Measurements from ENCODE around the gene FNBP1L. TPM values are rescaled to one million over a fixed set of nuclear protein-coding genes. Genes with fewer than 3 reads are reported as not detected.

The FNBP1L gene
- total and polyA plus RNA-seq, 2 of the 8 experiments (the other 6 are each of a cell fraction or from before 2014, with no cell fraction given) = 48.9 to 95.9 TPM

DNA sequence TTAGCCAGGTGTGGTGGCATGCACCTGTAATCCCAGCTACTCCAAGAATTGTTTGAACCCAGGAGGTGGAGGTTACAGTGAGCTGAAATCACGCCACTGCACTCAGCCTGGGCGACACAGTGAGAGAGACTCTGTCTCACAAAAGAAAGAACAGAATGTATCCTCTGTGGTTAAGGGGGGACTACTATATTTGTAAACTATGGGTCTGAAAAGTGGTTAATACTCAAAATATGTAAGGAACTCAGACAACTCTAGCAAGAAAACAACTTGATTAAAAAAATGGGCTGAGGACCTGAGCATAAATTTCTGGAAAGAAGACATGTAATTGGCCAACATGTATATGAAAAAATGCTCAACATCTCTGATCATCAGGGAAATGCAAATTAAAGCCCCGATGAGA lies 11.2 kb downstream of the FNBP1L start:
- 95% methylated on average over 3 of the region's 3 CpGs; no CpG with 5 or more reads in 1 of the 2 experiments for WGBS, 2 experiments (ENCODE audit: extremely low coverage in 1 of 2, insufficient coverage in 1 of 2, insufficient read length in 1 of 2, insufficient replicate concordance in 2 of 2, low coverage in 1 of 2, low lambda C conversion rate in 2 of 2, missing lambda C conversion rate in 1 of 2)
- H3K79me2 ChIP-seq (ENCODE audit: control insufficient read depth in 1 of 2, insufficient read depth in 2 of 2, low read length in 2 of 2) = peaks cover 59 to 99% of the 10 kb centered on the region in 2 experiments
- no peak overlapping the region for H3K4me3 ChIP-seq (ENCODE audit: extremely low read depth in 1 of 4, insufficient read depth in 2 of 4, low read depth in 3 of 4, low read length in 4 of 4)
- no peak overlapping the region for H4K91ac ChIP-seq (replicated peaks; ENCODE audit: insufficient read length, low read length)
- FAIRE-seq = no peak
- no peak overlapping the region for H3K4me2 ChIP-seq (ENCODE audit: insufficient read depth in 1 of 2, low read depth in 2 of 2, low read length in 2 of 2)
- peaks cover 0 to 8% (median 0%) of the 10 kb centered on the region in 4 experiments; a peak in 2 of 8 replicates for H3K36me3 ChIP-seq (ENCODE audit: control insufficient read depth in 2 of 4, insufficient read depth in 4 of 4, low read length in 3 of 4)
- TF ChIP-seq ASH2L (IDR thresholded peaks at IDR 0.05; ENCODE audit: low read length) = no peak
- peaks cover 0 to 11% (median 0%) of the 10 kb centered on the region in 4 experiments; a peak in 1 of 7 replicates for H3K4me1 ChIP-seq (replicated peaks in 1 of 4; ENCODE audit: control insufficient read depth in 3 of 4, insufficient read depth in 4 of 4, low read length in 3 of 4)
- no peak overlapping the region for H2BK15ac ChIP-seq (ENCODE audit: low read length)
- H2AK5ac ChIP-seq (ENCODE audit: low read depth, low read length) = no peak overlapping the region
- H2BK12ac ChIP-seq (ENCODE audit: low read depth, low read length) = no peak overlapping the region
- no peak overlapping the region for H2AFZ ChIP-seq (ENCODE audit: low read length)
- DNase-seq (ENCODE audit: low read depth in 1 of 2, low spot score in 2 of 2) = no peak
- H4K5ac ChIP-seq (ENCODE audit: insufficient read length, low read depth, low read length) = no peak overlapping the region
- no peak overlapping the region for H3K9ac ChIP-seq (replicated peaks in 1 of 4; ENCODE audit: extremely low read depth in 1 of 4, low read depth in 3 of 4, low read length in 3 of 4)
- H3K56ac ChIP-seq (replicated peaks; ENCODE audit: insufficient read length, low read depth, low read length) = no peak overlapping the region
- no peak overlapping the region for H2BK5ac ChIP-seq (ENCODE audit: low read depth, low read length)
- no peak overlapping the region for H2BK20ac ChIP-seq (ENCODE audit: low read length)
- no peaks in the 10 kb centered on the region for H3K23me2 ChIP-seq (ENCODE audit: low read depth, low read length)
- no peak overlapping the region for H3K4ac ChIP-seq (replicated peaks; ENCODE audit: insufficient read length, low read depth, low read length)
- no peaks in the 10 kb centered on the region for H3K9me3 ChIP-seq (ENCODE audit: insufficient read depth in 2 of 2, low read depth in 1 of 2, low read length in 1 of 2)
- no peak overlapping the region for H3K27ac ChIP-seq (ENCODE audit: low read depth, low read length)
- H3K23ac ChIP-seq (ENCODE audit: insufficient read length) = no peak overlapping the region
- peaks cover 0 to 1% (median 0%) of the 10 kb centered on the region in 4 experiments; a peak in 1 of 7 replicates for H3K27me3 ChIP-seq (replicated peaks in 1 of 4; ENCODE audit: control insufficient read depth in 3 of 4, extremely low read depth in 1 of 4, insufficient read depth in 3 of 4, low read length in 3 of 4)
- no peak overlapping the region for H4K8ac ChIP-seq (ENCODE audit: extremely low read depth, insufficient read depth, low read length)
- no peak overlapping the region for H2BK120ac ChIP-seq (replicated peaks; ENCODE audit: low read depth, low read length)
- no peak overlapping the region for H3K14ac ChIP-seq (ENCODE audit: insufficient read length)
- H4K20me1 ChIP-seq (replicated peaks in 1 of 2; ENCODE audit: control insufficient read depth in 1 of 2, insufficient read depth in 2 of 2, low read length in 2 of 2) = peaks cover 28 to 37% of the 10 kb centered on the region in 2 experiments
- H3K79me1 ChIP-seq (ENCODE audit: low read depth, low read length) = no peaks in the 10 kb centered on the region
- no peak overlapping the region for H3K18ac ChIP-seq (ENCODE audit: extremely low read depth, low read length)
- CTCF ChIA-PET (ENCODE audit: partially characterized antibody) = no interaction called here
- POLR2A ChIA-PET (ENCODE audit: partially characterized antibody) = interaction anchor here (1.7 kb wide), 1 partner anchor 11 kb away, joined by 7 read pairs; the partner anchor contains the start of gene FNBP1L

Measured in H1 (cell line).